Measurements from ENCODE around the gene PLS3. TPM values are rescaled to one million over a fixed set of nuclear protein-coding genes. Genes with fewer than 3 reads are reported as not detected.

Gene PLS3
- total and polyA plus RNA-seq, 2 of the 13 experiments (the other 11 are each of a cell fraction or from before 2014, with no cell fraction given) = 55.7 to 99.9 TPM

DNA sequence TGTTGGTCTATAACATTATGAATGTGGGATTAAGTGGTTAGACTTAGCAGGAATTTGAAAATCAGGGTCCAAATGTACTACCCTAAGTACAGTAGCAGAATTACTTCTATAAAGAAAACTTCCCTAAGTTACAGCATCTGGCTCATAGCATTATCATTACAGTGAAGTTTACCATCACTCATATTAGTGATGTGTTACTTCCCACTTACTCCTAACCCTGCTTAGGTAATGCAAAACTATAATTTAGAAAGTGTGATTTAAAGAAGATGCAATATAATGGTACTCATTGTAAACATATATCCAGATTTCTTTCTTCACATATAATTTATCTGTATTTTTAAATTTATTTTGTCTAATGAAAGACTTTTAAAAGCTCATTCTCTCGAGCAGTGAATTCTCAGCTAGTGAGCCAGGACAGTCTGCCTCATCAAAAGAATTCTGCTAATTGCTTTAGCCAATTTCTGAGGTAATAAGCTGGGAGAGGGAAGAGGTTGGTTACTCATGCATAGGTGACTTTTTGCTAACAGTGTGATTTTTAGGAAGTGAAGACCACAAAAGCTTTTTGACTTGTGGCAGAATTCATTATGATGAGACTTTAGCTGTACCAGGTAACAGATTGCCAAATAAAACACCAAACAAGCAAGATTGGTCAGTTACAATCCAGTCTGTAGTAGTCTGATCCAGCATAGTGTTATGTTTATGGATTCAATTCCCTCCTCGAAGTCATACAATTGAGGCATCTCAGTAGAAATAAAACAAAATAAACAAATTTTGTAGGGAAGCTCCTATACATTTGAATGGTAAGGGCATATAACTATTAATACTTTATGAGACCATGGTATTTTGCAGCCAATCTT is 21.0 kb downstream of the PLS3 start:
- no peaks in the 10 kb centered on the region for H3K9me3 ChIP-seq (ENCODE audit: low read length)
- no peak for ATAC-seq
- no peak for FAIRE-seq
- H3K9ac ChIP-seq (ENCODE audit: insufficient read depth, low read depth, low read length) = no peak overlapping the region
- 0 out of 5 replicates have a peak, but pooled peaks cover 0 to 4% of the 10 kb centered on the region in 2 experiments for H3K36me3 ChIP-seq (replicated peaks in 1 of 2; ENCODE audit: control insufficient read depth in 1 of 2, insufficient read depth in 2 of 2, low read length in 2 of 2)
- POLR2A ChIA-PET = interaction anchor here (1.6 kb wide), 1 partner anchor 20 kb away, joined by 3 read pairs; no protein-coding TSS in a partner anchor
- BruUV-seq (replicated peaks) = no TSS peak
- TF ChIP-seq RFXANK (CRISPR knock-in tag; IDR thresholded peaks at IDR 0.05) = no peak
- TF ChIP-seq RAD51 (IDR thresholded peaks at IDR 0.05; ENCODE audit: borderline replicate concordance) = no peak
- TF ChIP-seq RBM22 (optimal IDR thresholded peaks at IDR 0.05; ENCODE audit: low read length) = no peak
- TF ChIP-seq SMC3 (IDR thresholded peaks at IDR 0.05; ENCODE audit: low read length) = no peak
- TF ChIP-seq, protein P1, sequence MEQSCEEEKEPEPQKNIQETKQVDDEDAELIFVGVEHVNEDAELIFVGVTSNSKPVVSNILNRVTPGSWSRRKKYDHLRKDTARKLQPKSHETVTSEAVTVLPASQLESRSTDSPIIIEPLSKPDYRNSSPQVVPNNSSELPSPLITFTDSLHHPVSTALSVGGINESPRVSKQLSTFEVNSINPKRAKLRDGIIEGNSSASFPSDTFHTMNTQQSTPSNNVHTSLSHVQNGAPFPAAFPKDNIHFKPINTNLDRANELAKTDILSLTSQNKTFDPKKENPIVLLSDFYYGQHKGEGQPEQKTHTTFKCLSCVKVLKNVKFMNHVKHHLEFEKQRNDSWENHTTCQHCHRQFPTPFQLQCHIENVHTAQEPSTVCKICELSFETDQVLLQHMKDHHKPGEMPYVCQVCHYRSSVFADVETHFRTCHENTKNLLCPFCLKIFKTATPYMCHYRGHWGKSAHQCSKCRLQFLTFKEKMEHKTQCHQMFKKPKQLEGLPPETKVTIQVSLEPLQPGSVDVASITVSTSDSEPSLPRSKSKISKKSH (CRISPR knock-in tag; IDR thresholded peaks at IDR 0.05; ENCODE audit: borderline replicate concordance) = no peak
- TF ChIP-seq SALL2 (CRISPR knock-in tag; IDR thresholded peaks at IDR 0.05) = no peak
- TF ChIP-seq EP300 (IDR thresholded peaks at IDR 0.05; ENCODE audit: low read depth in 2 of 2, low read length in 2 of 2) = no peak
- no peak for TF ChIP-seq EP300 (CRISPR knock-in tag; IDR thresholded peaks at IDR 0.05; ENCODE audit: borderline replicate concordance)
- TF ChIP-seq HES4 (CRISPR knock-in tag; IDR thresholded peaks at IDR 0.05; ENCODE audit: borderline replicate concordance) = no peak
- TF ChIP-seq ATF7 (IDR thresholded peaks at IDR 0.05) = no peak
- TF ChIP-seq ATF7 (CRISPR knock-in tag; IDR thresholded peaks at IDR 0.05) = no peak
- no peak for TF ChIP-seq ETV6 (CRISPR knock-in tag; conservative IDR thresholded peaks at IDR 0.05)
- no peak for TF ChIP-seq SP2 (CRISPR knock-in tag; IDR thresholded peaks at IDR 0.05)
- no peak for TF ChIP-seq ZNF274 (CRISPR knock-in tag; IDR thresholded peaks at IDR 0.05)
- TF ChIP-seq, protein P2, sequence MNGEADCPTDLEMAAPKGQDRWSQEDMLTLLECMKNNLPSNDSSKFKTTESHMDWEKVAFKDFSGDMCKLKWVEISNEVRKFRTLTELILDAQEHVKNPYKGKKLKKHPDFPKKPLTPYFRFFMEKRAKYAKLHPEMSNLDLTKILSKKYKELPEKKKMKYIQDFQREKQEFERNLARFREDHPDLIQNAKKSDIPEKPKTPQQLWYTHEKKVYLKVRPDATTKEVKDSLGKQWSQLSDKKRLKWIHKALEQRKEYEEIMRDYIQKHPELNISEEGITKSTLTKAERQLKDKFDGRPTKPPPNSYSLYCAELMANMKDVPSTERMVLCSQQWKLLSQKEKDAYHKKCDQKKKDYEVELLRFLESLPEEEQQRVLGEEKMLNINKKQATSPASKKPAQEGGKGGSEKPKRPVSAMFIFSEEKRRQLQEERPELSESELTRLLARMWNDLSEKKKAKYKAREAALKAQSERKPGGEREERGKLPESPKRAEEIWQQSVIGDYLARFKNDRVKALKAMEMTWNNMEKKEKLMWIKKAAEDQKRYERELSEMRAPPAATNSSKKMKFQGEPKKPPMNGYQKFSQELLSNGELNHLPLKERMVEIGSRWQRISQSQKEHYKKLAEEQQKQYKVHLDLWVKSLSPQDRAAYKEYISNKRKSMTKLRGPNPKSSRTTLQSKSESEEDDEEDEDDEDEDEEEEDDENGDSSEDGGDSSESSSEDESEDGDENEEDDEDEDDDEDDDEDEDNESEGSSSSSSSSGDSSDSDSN (CRISPR knock-in tag; IDR thresholded peaks at IDR 0.05) = no peak
- TF ChIP-seq STAT5B (CRISPR knock-in tag; IDR thresholded peaks at IDR 0.05) = no peak
- no peak for TF ChIP-seq ZNF367 (CRISPR knock-in tag; IDR thresholded peaks at IDR 0.05; ENCODE audit: borderline replicate concordance)
- no peak for TF ChIP-seq MYNN (CRISPR knock-in tag; IDR thresholded peaks at IDR 0.05; ENCODE audit: low read depth)
- no peak for TF ChIP-seq ZBTB42 (CRISPR knock-in tag; IDR thresholded peaks at IDR 0.05)
- no peaks in the 10 kb centered on the region for H3K4me1 ChIP-seq (ENCODE audit: insufficient read depth, low read length)
- no peaks in the 10 kb centered on the region for H3K27me3 ChIP-seq (ENCODE audit: control insufficient read depth in 1 of 2, insufficient read depth in 2 of 2, low read length in 2 of 2)
- in situ Hi-C loops (cut with HindIII; ENCODE audit: extremely low pct_ligation_motif_present, low pct_unique_long_range_greater_than_20kb) (no loop called here), intact Hi-C loops (cut with micrococcal nuclease; ENCODE audit: unreplicated experiment) (no loop called here)
- peaks cover 34% of the 10 kb centered on the region for H3K79me2 ChIP-seq (ENCODE audit: insufficient read depth, low read length)
- no peak overlapping the region for H3K27ac ChIP-seq (ENCODE audit: extremely low read length, insufficient read depth, low read length)
- CTCF ChIA-PET (ENCODE audit: low intra/inter-chr PET ratio, low total read pairs) = no interaction called here
- DNase-seq (ENCODE audit: low spot score) = no peak
- 100% methylated on average over 2 of the region's 2 CpGs for WGBS (ENCODE audit: low lambda C conversion rate)
- H2AFZ ChIP-seq (ENCODE audit: low read length) = no peak overlapping the region
- H3K4me2 ChIP-seq (ENCODE audit: low read depth, low read length) = no peak overlapping the region
- no peak overlapping the region for H3K4me3 ChIP-seq (replicated peaks in 1 of 3; ENCODE audit: insufficient read depth in 1 of 3, low read depth in 2 of 3, low read length in 3 of 3)
- H4K20me1 ChIP-seq (ENCODE audit: insufficient read depth, low read length) = peaks cover 5% of the 10 kb centered on the region; the same call in 1 of the 2 replicates
